Glomerular visceral epithelial cell (primary cell): ENCODE measurements around the gene OIT3.

Experiments used
- DNase-seq: peaks from one replicate; pipeline ENCODE4 v3.0.0-alpha.2; 2016; ENCODE audit errors: extremely low spot score

The OIT3 gene

DNA sequence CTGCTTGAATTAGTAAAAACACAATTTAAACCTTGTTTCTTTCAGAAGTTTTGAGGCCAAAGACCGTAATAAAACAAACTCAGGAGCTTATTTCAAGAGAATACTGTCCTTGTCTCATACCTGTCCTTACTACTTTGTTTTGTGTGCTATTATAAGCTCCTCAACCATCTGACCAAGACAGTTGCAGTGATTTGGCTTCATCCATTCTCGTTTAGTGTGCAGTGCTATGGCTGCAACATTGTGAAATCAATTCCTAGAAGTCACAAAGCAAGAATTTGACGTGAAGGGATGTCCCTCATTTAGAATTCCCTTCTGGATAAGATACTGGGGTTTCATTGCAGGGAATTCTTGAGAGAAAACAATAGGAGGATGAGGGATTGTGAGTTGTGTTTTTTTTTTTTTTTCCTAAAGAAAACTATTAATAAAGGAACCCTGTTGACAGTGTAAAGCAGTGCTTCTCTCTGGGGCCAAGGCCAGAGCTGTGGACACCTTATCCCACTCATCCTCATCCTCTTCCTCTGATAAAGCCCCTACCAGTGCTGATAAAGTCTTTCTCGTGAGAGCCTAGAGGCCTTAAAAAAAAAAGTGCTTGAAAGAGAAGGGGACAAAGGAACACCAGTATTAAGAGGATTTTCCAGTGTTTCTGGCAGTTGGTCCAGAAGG is at the start of gene OIT3:
Gene OIT3 (plus strand): TSS at position 604 of the 663 bp plus-strand sequence. CDS start 60 bp downstream, outside the sequence.
- DNase-seq = no peak

DNA sequence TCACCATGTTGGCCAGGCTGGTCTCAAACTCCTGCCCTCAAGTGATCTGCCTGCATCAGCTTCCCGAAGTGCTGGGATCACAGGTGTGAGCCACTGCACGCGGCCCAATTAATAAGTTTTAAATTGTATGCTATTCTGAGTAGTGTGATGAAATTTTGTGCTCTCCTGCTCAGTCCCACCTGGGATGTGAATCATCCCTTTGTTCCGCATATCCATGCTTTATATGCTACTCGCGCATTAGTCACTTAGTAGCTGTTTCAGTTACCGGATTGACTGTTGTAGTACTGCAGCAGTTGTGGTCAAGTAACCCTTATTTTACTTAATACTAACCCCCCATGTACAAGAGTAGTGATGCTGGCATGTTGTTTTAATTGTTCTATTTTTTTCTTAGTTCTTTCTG is 47.3 kb upstream of the OIT3 start:
- DNase-seq = peak; percentile 76

DNA sequence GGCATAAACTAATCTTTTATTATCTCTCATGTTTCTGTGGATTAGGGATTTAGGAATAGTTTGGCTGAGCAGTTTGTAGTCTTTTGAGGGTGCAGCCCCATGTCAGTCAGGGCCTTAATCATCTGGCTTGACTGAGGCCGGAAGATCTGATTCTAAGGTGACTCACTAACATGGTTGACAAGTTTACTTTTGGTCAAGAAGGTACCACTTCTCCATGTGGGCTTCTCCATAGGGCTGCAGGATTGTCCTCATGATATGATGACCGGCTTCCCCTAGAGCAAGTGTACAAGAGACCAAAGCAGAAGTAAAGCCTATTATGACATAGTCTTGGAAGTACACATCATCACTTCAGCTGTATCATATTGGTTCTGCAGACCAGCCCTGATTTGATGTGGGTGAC is 45.9 kb upstream of the OIT3 start:
- DNase-seq = no peak

DNA sequence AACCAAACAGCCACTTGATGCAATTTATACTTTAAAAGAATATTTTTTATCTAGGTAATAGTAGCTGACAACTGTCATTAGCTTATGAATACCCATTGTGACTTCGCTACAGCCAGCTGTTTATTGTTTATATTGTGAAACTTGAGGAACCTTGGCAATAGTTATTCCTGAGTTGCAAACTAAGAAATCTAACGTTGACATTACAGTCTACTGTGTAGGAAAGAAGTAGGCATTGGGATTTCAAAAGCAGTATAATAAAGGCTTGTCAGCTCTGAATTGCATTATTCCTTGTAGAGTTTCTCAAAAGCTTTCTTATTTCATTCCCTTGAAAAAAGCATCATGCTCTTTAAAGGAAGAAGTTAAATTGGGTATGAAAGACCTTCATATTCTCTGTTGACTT is 42.7 kb upstream of the OIT3 start:
- no peak for DNase-seq

DNA sequence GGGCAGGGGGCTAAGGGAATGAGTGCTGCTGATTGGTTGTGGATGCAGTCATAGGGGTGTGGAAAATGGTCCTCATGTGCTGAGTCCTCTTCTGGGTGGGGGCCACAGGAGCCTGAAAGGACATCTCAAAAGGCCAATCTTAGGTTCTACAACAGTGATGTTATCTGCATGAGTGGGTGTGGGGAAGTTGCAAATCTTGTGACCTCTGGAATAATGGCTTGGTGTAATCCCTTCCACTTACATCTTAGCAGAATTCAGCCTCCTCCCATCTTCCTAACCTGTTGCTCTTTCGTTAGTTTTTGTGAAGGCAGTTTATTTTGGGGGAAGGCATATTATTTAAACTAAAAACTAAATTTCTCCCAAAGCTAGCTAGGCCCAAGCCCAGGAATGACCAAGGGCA is 42.0 kb upstream of the OIT3 start:
- DNase-seq = no peak

DNA sequence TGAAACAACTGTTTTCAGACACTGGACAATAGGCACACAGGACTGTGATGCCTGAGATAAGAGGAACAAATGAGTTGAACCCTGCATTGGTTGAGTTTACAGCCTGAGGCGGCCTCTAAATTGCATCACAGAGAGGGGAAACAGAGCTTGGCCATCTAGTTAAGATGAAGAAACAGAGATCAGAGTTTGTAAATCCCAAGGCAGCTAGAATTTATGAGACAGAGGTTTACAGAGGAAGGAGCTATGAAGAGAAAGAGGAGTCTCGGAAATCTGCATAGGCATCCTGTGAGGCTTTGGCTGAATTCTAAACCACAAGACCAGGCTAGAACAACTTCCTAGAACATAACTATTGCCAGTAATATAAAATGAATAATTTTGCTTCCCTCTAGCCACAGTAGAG is 41.0 kb upstream of the OIT3 start:
- no peak for DNase-seq

DNA sequence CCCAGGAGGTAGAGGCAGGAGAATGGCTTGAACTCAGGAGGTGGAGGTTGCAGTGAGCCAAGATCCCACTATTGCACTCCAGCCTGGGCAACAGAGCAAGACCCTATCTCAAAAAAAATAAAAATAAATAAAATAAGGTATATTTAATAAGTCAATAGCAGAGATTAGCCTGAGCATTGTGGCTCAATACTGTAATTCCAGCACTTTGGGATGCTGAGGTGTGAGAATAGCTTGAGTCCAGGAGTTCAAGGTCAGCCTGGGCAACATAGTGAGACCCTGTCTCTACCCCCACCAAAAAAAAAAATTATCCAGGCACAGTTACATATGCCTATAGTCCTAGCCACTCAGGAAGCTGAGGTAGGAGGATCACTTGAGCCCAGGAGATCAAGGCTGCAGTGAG is 38.4 kb upstream of the OIT3 start:
- no peak for DNase-seq

DNA sequence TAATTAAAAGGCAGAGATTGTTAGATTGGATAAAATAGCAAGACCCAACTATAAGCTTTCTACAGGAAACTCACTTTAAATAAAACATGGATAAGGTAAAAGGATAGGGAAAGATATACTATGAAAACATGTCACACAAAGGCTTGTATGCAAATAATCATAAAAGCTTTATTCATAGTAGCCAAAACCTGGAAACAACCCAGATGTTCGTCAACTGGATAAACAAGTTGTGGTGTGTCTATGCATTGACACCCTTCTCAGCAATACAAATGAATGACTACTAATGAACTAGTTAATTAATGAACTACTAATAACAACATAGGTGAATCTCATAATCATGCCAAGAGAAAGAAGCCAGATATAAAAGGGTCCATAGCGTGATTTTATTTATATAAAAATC is 37.7 kb upstream of the OIT3 start:
- no peak for DNase-seq

DNA sequence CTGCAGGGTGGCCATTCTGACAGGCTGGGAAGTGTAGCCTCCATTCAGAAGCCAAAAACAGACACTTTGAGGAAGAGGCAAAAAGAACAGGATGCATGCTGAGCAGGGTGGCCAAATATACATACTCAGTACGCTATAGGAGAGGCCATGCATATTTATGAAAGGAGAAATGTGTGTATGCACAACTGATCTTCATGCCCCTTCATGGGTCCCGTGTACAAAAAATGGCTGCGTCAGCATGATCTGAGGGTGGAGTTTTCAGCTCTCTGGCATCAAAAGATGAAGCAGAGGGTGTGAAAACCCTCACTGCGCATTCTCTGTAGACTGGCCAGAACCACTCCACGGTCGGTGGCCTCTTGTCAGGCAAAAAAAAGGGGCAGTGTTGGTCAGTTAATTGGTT is 35.5 kb upstream of the OIT3 start:
- no peak for DNase-seq

DNA sequence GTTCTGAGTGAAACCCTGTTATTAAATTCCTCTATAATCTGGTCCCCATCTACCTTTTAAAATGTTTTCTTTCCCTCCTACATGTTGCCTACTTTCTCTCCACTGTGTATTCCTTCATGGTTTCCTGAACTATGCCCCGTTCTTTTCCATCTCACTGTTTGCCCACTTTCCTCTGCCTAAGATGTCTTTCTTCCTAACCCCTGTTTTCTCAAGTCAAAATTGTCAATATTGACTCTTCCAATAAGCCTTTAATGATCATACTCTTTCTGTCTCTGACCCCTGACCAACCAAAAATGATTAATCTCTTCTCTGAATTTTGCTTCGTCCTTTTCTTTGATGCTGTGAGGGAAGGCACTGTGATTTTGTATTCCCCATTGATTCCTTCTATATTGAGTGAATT is 30.6 kb upstream of the OIT3 start:
- DNase-seq = no peak

DNA sequence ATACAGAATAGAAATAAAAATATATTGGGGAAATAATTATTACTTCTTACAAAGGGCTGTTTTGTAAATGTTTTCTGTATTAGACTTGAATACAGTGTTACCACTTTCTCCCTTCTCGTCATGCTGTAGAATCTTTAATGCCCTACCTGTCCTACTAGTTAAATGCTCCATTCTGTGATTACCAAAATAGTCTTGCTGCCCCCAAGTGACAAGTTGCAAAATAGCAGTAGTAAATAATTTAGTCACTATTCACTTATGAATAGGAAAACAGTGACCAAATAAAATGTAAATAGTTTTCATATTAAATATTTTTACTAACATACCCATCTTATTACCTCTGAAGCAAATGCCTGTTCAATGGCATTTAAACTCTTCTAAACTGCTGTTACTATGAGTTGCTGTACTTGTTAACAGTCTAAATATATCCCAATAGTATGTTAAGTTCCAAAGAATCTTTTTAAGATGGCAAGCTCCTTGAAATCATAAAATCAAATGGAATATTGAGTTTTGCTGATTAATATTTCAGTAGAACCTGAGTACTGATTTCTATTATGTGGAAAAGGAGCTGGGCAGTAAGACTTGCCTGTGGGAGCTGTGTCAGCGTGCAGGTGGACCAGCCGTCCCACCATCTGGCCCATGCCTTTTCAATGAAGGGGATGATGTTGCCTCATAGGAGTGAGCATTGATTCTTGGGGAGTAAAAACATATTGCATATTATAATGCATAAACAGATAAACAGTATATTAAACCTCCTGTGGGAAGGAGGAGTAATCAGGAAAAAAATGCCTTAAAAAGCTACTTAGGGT is 18.1 kb upstream of the OIT3 start:
- DNase-seq = peak; percentile 30

DNA sequence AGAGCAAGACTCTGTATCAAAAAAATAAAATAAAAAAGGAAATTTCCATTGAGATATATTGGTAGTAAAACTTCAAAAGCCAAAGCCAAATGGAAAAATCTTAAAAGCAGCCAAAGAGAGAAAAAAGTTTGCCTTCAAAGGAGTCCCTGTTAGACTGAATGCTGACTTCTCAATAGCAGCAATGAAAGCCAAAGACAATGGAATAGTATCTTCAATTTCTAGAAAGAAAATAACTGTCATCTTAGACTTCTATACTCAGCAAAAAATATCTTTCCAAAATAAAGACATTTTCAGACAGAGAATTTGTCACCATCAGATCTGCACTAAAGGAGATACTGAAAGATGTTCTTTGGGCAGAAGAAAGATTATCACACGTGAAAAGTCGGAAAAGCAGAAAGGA is 14.3 kb upstream of the OIT3 start:
- DNase-seq = no peak

DNA sequence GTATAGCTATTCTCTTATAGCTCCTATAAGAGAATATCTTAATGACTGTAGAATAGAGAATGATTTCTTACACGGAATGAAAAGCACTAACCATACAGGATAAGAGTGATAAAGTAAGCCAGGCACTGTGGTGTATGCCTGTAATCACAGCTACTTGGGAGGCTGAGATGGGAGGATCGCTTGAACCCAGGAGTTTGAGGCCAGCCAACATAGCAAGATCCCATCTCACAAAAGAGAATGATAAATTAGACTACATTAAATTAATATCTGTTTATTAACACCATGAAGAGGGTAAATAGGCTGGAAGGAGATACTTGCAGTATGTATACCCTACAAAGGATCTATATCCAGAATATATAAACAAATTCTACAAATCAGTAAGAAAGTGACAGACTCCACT is 12.2 kb upstream of the OIT3 start:
- no peak for DNase-seq

DNA sequence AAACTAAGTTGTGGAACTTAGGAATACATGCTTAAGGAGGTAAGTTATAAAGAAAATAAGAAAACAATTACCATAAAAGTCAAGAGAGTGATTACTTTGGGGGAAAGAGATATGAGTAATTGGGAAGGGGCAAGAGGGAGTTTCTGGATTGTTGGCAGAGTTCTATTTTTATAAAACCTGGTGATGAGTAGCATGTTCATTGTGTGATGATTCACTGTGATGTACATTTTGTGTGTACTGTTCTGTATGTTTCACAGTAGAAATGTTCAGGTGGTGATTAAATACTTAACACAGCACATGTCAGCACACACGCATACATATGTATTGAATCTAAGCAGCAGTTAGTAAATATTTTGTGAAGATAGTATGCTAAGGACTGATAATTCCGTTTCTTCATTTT is 9.7 kb upstream of the OIT3 start:
- no peak for DNase-seq

DNA sequence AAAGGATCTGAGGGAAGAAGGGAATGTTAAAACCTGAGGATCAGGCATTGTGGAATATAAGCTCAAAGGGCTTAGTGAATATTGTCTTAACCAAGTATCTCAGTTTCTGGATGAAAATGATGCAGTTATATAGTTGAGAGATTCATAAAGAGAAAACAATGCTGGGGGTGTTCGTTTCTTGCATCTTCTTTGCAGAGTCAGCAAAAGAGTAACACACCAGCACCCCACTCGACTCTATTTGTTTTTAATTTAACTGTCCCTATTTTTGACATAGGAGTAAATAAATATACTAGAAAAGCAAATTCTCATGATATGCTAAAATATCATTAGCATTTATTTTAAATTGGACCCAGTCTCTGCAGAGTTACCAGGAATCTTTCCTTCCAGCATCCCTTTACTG is 7.6 kb upstream of the OIT3 start:
- no peak for DNase-seq

DNA sequence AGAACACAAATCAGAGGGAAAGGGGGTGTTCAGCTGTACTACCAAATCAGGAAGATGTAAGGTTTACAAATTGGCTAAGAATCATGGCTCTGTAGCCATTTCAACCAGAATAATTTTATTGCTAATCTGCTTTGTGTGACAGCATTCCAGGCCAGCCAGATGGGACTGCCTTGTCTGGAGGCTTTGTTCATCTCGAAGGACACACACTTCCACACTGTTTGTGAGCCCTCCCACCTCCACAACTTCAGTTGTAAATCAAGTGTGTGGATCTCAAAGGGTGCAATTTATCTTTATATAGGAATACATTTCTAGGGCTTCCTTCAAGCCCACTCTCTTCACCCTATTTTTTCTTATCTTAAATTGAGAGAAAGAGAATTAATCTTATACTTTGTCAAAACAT is 6.9 kb upstream of the OIT3 start:
- DNase-seq = no peak

DNA sequence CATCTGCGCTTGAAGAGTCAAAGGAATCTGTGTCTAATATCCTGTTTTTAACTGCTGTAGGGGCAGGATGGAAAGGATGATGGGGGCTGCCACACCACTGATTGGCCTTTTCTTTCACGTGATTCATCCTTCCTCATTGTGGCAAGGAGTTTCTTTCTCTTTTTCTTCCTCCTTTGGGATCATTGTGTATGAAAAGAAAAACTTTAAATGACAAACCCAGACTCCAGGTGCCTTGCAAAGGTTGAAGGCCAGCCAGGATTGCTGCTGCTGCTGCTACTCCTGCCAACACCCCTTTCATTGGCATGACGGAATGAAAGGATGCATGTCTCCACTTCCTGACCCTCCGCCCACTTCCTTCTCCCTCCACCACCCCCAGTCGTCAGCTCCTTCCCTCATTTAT is 6.5 kb upstream of the OIT3 start:
- no peak for DNase-seq

DNA sequence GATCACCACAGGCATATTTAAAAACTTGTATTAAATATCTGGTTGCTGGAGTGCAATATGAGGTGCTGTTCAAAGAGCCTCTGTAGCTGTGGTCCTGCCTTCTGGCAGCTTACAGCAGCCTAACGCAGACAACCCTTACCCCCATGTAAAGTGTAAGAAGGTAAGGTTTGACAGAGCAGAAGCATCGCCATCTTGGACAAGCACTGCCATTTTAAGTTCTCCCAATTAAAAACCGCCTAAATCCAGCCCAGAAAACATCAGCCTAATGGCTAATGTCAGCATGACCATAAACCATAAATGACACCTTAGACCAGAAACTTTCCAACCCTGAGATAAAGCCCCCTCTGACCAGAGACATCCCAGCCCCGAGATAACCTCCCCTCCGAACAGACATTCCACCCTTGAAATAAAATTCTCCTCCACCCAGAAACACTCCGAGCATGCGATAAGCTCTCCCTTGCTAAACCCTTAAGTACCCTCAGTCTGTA is 5.3 kb upstream of the OIT3 start:
- no peak for DNase-seq

DNA sequence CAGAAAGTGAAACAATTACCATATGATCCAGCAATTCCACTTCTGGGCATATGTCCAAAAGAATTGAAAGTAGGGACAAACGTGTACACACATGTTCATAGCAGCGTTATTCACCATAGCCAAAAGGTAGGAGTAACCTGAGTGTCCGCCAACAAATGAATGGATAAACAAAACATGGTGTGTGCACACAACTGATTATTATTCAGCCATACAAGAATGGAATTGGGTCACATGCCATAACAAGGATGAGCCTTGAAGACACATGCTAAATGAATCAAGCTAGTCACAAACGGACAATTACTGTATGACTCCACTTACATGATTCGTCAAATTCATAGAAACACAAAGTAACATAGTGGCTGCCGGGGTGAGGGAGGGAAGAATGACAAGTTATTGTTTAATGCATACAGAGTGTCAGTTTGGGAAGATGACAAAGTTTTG is 4.1 kb upstream of the OIT3 start:
- no peak for DNase-seq

DNA sequence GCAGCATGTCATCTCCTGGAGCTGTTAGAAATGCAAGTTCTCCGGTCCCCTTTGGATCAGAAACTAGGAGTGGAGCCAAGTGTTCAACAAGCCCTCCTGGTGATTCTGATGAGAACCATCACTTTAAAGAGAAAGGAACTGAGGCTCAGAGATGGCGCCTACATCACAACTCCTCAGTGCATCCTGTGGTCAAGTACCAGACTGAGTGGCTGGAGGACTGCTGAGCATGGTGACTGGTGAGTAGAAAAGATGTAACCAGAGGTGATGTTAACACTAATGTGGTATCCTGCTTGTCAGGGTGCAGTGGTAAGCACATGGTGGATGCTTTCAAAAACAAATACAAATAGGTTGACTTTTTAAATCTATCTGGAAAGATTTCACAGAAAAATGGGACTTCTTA is 3.5 kb upstream of the OIT3 start:
- DNase-seq = no peak

DNA sequence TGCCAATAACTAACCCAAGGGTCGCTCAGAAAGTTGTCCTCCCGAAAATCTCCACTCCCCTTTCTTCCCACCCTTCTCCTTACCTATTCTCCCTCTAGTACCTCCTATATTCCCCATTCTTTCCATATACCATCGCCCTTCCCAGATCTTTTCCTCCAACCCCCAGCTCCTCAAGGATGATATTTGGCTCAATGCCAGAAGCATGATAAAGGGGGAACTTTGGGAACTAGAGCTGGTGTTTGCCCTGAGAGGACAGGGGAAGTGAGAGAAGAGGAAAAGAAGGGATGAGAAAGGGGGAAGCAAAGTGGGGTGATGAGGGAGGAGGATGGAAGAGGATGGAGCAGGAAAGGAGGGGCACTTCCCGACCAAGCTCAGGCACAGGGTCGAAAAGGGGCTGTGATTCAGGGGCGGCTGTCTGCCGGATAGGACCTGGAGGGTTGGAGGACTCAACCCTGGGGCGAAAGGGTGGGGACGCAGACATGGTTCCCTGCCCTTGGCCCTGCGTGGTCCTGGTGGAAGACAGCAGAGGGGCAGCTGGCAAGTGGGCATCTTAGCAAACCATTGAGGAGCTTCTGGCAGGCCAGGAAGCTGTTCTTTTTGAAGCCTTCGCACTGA is 1.8 kb downstream of the OIT3 start:
- no peak for DNase-seq

DNA sequence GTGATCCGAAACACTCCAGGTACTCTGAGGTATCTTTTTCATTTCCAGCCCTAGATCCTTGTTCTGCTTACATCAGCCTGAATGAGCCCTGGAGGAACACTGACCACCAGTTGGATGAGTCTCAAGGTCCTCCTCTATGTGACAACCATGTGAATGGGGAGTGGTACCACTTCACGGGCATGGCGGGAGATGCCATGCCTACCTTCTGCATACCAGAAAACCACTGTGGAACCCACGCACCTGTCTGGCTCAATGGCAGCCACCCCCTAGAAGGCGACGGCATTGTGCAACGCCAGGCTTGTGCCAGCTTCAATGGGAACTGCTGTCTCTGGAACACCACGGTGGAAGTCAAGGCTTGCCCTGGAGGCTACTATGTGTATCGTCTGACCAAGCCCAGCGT is 5.1 kb downstream of the OIT3 start:
- no peak for DNase-seq

DNA sequence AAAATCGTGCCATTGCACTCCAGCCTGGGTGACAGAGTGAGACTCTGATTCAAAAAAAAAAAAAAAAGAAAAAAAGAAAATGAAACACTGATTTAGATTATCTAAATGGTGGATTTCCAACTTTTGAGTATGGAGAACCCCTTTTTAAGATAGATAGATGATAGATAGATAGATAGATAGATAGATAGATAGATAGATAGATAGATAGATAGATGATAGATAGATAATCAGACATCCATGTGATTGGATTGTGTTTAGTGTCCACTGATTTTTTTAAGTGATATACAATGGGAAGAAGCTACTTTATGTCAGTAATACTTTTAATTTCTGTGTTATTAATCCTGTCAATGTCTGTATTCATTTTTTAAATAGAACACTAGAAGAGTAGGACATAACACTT is 6.0 kb downstream of the OIT3 start:
- DNase-seq = no peak
